Left lung (tissue), 10 donors: ENCODE results near the gene PREP. TPM values are rescaled to one million over a fixed set of nuclear protein-coding genes. Genes with fewer than 3 reads are reported as not detected.

Experiments used
- ATAC-seq: fragments of 200-7000 bp; cut with Tn5 transposase; one replicate; pipeline ENCODE4 v1.9.1; 2020; ENCODE audit warnings: moderate library complexity
- DNase-seq, 4 donors: peaks; one replicate each; pipeline ENCODE4 v3.0.0-alpha.2; 2013 to 2020
- H3K27ac ChIP-seq, 2 donors: fragments of 200-600 bp; sonication (generic) in 1 of 2; one replicate each; pipeline versions ENCODE4 v1.5.0 to v1.8.0; 2020 to 2021
- H3K27me3 ChIP-seq, 2 donors: fragments of 200-600 bp; sonication (generic) in 1 of 2; one replicate each; pipeline versions ENCODE4 v1.5.0 to v1.8.0; 2020 to 2021
- H3K36me3 ChIP-seq, 2 donors: fragments of 200-600 bp; sonication (generic) in 1 of 2; one replicate each; pipeline versions ENCODE4 v1.5.0 to v1.8.0; 2020 to 2021
- H3K4me1 ChIP-seq, 2 donors: fragments of 200-600 bp; one replicate each; pipeline ENCODE4 v1.8.0; 2021
- H3K4me3 ChIP-seq, 2 donors: fragments of 200-600 bp; sonication (generic) in 1 of 2; one replicate each; pipeline versions ENCODE4 v1.5.0 to v1.8.0; 2020 to 2021; ENCODE audit warnings: mild to moderate bottlenecking in 1 of 2
- H3K9me3 ChIP-seq, 2 donors: fragments of 200-600 bp; sonication (generic) in 1 of 2; one replicate each; pipeline versions ENCODE4 v1.5.0 to v1.8.0; 2020 to 2021
- CTCF ChIP-seq, 2 donors: fragments of 200-600 bp; sonication (generic) in 1 of 2; IDR thresholded peaks; one replicate each; pipeline versions ENCODE4 v1.5.0 to v1.8.0; 2021; ENCODE audit warnings: antibody characterized with exemption in 2 of 2
- intact Hi-C, 2 donors: fragments of 100-400 bp; cut with DNase I; formaldehyde crosslinking; loops; one replicate each; pipeline versions ENCODE4 v1.11.2 to v1.14.2; 2022
- polyA plus RNA-seq, 6 donors: library from polyadenylated mRNA; unstranded; fragments of 120-200 nt; gene quantifications; one replicate each; pipeline ENCODE4 v1.2.1, GENCODE V29; 2013; ENCODE audit not compliant: insufficient read length in 6 of 6
- total RNA-seq, 2 donors: library from RNA; stranded (reverse); fragmentation: NEBNext Ultra II Directional; extraction: Animal tissue kit (Norgen Biotek cat#: 25700); gene quantifications; one replicate each; pipeline ENCODE4 v1.2.1, GENCODE V29; 2021
- donor health status: DM: no; HTN: yes; CAD: no.
- donor health status: DM: no; HTN: no; CAD: no.

Gene PREP
- total and polyA plus RNA-seq, 8 donors, result 34.9 to 42.7 (median 36.8) TPM

- no peak for TF ChIP-seq CTCF (IDR thresholded peaks at IDR 0.05)
- DNase-seq (no peak), ATAC-seq (no peak)
- Histone ChIP-seq H3K4me3 (no peak overlapping the region), H3K4me1 (no peaks in the 10 kb centered on the region), H3K27me3 (no peaks in the 10 kb centered on the region), H3K9me3 (no peaks in the 10 kb centered on the region), H3K36me3 (peaks cover 0 to 47% of the 10 kb centered on the region in 2 donors), H3K27ac (no peak overlapping the region)
- intact Hi-C loops, result no loop called here
These were observed 89.7 kb downstream of the PREP start for GRCh38 chr6:105313211-105313610.

- DNase-seq, result no peak
- Histone ChIP-seq H3K36me3 (peaks cover 0 to 26% of the 10 kb centered on the region in 2 donors), H3K27ac (no peak overlapping the region), H3K4me1 (no peaks in the 10 kb centered on the region), H3K27me3 (no peaks in the 10 kb centered on the region), H3K4me3 (no peak overlapping the region), H3K9me3 (no peaks in the 10 kb centered on the region)
- intact Hi-C loops, result no loop called here
- ATAC-seq, result no peak
- no peak for TF ChIP-seq CTCF (IDR thresholded peaks at IDR 0.05)
These were observed 91.9 kb downstream of the PREP start for GRCh38 chr6:105310947-105311346.

GRCh38 chr6:105310371-105310770, 92.5 kb downstream of the PREP start:
- H3K36me3 ChIP-seq, result peaks cover 0 to 23% of the 10 kb centered on the region in 2 donors
- no peak overlapping the region for H3K27ac ChIP-seq
- H3K4me3 ChIP-seq, result no peak overlapping the region
- H3K4me1 ChIP-seq, result no peaks in the 10 kb centered on the region
- no peaks in the 10 kb centered on the region for H3K27me3 ChIP-seq
- ATAC-seq, result no peak
- H3K9me3 ChIP-seq, result no peaks in the 10 kb centered on the region
- TF ChIP-seq CTCF (IDR thresholded peaks at IDR 0.05), result no peak
- intact Hi-C loops, result no loop called here
- DNase-seq, result no peak

- ATAC-seq, result no peak
- H3K36me3 ChIP-seq, result peaks cover 0 to 16% of the 10 kb centered on the region in 2 donors
- H3K4me3 ChIP-seq, result no peak overlapping the region
- no peaks in the 10 kb centered on the region for H3K27me3 ChIP-seq
- intact Hi-C loops, result no loop called here
- no peak overlapping the region for H3K27ac ChIP-seq
- DNase-seq, result no peak
- no peaks in the 10 kb centered on the region for H3K9me3 ChIP-seq
- TF ChIP-seq CTCF (IDR thresholded peaks at IDR 0.05), result no peak
- H3K4me1 ChIP-seq, result no peaks in the 10 kb centered on the region
These were observed 94.0 kb downstream of the PREP start for GRCh38 chr6:105308840-105309239.

- H3K27ac ChIP-seq, result no peak overlapping the region
- no peak for TF ChIP-seq CTCF (IDR thresholded peaks at IDR 0.05)
- intact Hi-C loops, result no loop called here
- no peak overlapping the region for H3K4me3 ChIP-seq
- ATAC-seq (no peak), DNase-seq (no peak)
- H3K27me3 ChIP-seq, result no peaks in the 10 kb centered on the region
- H3K9me3 ChIP-seq, result no peaks in the 10 kb centered on the region
- no peaks in the 10 kb centered on the region for H3K4me1 ChIP-seq
- peaks cover 0 to 16% of the 10 kb centered on the region in 2 donors for H3K36me3 ChIP-seq
These were observed 97.4 kb downstream of the PREP start for GRCh38 chr6:105305521-105305920.
